HuH-7 (cell line): ENCODE data around the gene MARCOL.

Experiments used
- DNase-seq: peaks from one replicate; pipeline ENCODE4 v3.0.0; 2011; ENCODE audit warnings: low spot score

The MARCOL gene

DNA sequence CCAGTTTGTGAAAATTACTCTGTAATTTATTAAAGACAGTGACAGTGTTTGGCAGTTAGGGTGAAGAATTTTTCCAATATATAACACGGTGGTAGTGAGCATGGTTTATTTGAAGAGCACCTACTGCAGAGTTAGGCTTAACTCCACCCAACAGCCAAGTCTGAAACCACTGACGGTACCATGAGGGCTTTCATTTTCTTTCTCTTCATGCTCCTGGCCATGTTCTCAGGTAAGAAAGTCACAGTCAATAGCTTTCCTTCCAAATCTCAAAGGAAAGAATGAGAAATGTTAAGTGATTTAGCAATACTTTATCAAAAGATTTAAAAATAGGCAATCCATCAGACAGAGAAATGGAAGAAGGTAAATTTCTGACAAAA, at the start of gene MARCOL:
Gene MARCOL, plus strand, starts transcription at position 108 of the 377 bp plus-strand sequence. Its CDS starts 73 bp downstream, at position 181.
- no peak for DNase-seq

GRCh38 chr5:148191010-148191409, 47.3 kb upstream of the MARCOL start:
- DNase-seq = no peak

- no peak for DNase-seq
Measured at GRCh38 chr5:148193202-148193601, 45.1 kb upstream of the MARCOL start.

DNA sequence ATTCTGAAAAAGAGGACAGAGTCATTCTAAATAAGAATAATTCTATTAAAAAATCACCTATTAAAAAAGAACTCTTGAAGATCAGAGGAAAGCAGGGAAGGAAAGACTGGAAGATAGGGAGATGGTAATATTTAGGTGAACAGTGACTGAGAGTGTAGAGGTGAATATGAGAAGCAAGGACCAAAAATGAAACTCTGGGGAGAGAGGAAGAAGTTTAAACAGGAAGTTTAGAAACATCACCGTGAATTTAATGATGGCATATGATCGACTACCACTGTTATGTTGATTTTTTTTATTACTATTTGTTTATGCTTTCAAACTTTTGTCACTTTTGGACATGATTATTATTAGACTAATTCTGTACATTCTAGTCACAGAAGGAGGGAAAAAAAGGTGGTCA, 37.2 kb upstream of the MARCOL start:
- no peak for DNase-seq

GRCh38 chr5:148202531-148203203, 35.7 kb upstream of the MARCOL start, which contains the start of gene SPINK6:
Gene SPINK6, plus strand, starts transcription at chr5:148203042. Its CDS starts 55 bp downstream, at chr5:148203097.
- no peak for DNase-seq

GRCh38 chr5:148205044-148205806, 33.1 kb upstream of the MARCOL start:
- DNase-seq = peak; percentile 2

DNA sequence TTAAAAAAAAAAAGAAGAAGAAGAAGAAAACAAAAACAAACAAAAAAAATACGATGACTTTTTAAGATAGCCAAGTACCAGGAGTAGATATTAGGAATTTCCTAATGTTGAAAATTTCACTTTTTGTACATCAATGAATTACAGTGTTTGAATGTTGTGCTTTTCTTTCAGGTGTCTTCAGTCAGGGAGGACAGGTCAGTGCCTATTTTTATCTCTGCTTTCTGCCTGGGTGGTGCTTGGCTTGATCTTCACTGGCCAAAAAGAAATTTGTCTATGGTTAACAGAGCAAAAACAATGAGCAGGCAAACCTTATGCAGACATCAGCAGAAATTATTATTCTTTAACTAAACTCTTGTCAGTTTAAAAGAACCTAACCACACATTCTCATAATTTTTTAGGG, 32.5 kb upstream of the MARCOL start:
- DNase-seq = no peak

- DNase-seq = no peak
Measured at GRCh38 chr5:148206620-148207019, 31.7 kb upstream of the MARCOL start.

DNA sequence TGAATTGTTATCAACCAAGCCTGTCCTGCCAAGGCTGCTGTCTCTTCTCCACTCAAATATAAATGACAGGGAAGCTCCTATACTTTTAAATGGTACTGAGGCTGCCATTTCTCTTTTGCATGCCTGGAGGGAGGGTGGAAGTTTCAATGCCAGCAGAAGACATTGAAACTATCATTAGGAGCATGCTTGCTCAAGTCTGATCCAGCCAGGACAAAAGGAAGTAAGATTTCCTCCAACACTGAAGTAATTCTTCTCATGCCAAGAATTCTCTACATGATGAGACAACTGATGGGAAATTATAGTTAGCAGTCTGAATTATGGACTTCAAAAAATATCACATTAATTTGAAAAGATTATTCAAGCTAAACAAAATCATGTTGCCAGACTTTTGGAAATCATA, 30.1 kb upstream of the MARCOL start:
- DNase-seq = no peak

- peak; percentile 5 for DNase-seq
Measured at GRCh38 chr5:148209151-148209770, 29.1 kb upstream of the MARCOL start.

- DNase-seq = no peak
Measured at GRCh38 chr5:148214665-148215185, 23.6 kb upstream of the MARCOL start.

DNA sequence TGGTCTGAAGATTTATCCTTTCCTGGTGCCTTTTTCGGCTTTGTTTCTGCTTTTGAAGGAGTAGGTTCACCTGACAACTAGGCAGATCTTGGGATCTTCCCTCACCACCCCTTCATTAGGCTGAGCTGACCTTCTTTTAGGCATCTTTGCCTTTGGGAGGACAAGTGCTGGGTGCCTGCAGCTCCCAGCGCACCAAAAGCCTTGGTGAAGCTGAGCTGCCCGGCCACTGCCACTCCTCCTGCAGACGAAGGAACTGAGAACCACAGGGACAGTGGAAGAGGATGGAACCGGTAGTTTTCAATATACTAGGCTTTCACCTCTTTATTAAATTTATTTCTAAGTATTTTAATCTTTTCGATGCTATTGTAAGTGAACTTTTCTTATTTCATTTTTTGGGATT, 16.8 kb upstream of the MARCOL start:
- DNase-seq = no peak

- DNase-seq = no peak
Measured at GRCh38 chr5:148224117-148224742, 14.1 kb upstream of the MARCOL start.

GRCh38 chr5:148228392-148228984, 9.8 kb upstream of the MARCOL start:
- no peak for DNase-seq

GRCh38 chr5:148229840-148230239, 8.5 kb upstream of the MARCOL start:
- DNase-seq = no peak

DNA sequence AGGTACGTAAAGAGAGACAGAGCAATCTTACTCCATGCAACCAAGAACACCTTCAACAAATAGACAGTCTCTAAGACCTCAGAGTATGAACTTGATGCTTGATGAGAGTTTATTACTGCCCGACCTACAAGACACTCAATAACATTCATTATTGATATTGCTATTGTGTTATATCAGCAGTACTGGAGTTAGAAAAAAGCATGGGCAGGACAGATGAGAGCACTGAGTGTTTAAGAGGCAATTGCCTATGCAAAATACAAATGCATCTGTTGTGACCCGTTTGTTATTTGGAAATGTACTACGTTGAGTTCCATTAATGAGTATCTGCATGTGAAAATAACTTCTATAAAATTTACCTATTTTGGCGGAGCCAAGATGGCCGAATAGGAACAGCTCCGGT, 8.1 kb upstream of the MARCOL start:
- no peak for DNase-seq

DNA sequence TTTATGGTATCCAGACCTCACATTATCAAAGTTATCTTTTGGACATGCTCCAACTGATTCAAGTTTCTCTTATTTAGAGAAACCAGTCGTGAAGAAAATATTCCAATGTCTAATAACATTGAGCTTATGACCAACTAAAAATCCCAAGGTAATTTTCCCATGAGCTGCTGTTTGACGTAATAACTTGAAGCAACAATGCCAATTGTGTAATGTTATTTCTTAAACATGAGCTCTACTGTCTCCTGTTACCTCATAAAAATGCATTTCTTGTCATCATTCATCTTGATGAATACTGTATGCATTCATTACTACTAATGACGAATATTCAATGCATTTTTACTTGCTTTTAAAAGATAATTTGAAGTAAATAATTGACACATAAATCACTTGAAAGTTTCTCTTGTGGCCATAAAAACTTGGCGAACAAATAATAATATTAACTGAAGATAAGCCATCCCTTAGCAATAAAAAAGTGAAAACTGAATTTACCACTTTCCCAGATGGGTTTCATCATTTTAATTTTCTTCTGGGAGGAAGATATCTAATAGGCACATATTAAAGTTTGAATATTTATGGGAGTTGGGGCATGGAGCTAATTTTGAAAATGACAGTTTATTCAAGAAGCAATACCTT, 424 bp upstream of the MARCOL start:
- DNase-seq = no peak

GRCh38 chr5:148248894-148249293, 10.6 kb downstream of the MARCOL start:
- DNase-seq = no peak

- no peak for DNase-seq
Measured at GRCh38 chr5:148255456-148255855, 17.1 kb downstream of the MARCOL start.

GRCh38 chr5:148259288-148259687, 21.0 kb downstream of the MARCOL start:
- DNase-seq = no peak

DNA sequence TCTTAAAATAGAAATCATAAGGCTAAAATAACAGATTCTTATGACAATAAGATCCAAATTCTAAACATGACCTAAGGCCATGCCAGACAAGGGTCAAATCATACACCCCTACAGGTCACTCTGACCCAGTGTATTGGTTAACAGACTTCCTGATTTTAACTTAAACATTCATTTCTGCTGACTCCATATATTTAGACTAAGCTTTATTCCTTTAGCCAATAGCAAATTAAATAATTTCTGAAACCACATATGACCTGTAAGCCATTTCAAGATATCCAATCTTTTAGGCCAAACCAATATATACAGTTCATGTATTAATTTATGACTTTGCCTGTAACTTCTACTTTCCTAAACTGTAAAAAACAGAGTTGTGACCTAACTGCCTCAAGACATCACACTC, 22.9 kb downstream of the MARCOL start:
- DNase-seq = no peak

DNA sequence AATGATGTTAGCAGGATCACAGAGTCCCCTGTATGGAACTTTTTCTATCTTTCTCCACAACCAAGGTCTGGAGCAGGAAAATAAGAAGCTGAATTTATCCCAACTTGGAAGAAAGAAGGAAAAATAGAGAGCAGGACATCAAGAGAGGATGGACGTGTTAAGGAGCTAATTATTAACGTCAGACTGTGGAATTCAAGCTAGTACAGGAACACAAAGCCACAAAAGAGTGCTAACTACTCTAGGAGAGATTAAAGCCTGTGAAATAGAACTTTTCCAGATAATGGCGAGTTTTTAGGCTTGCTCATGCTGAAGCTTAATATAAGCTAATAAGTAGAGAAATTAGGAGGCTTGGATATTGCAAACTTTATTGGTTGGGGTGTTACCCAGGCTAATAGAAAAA, 29.6 kb downstream of the MARCOL start:
- DNase-seq = no peak
